GM12892 (cell line): ENCODE data around the gene TFRC.

Source experiments
- POLR2A ChIP-seq: IDR thresholded peaks from 2 replicates; pipeline ENCODE4 v1.6.1; 2011; ENCODE audit warnings: low read depth, low read length, control low read depth
- TAF1 ChIP-seq: IDR thresholded peaks from 2 replicates; pipeline ENCODE4 v1.6.1; 2011; ENCODE audit warnings: low read depth, mild to moderate bottlenecking, control low read depth, low read length, borderline replicate concordance

DNA sequence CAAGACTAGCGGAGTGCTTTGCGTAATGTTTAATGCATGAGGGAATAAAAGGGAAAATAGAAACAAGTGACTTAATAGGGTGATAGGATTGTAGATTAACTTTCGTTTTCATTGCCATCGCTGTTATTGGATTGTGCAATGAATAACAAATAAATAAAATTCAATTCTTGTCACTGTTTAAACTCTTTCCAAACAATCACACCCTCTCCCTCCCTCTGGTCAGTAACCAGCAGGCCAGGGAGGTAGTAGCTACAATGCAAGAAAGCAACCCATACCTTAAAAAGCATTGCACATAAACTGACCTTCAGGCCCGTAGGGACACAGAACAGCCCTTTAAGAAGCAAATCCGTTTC is 705 bp upstream of the TFRC start:
- TF ChIP-seq POLR2A (no peak), TAF1 (no peak)
